Measurements from ENCODE around the gene FKBP6.

FKBP6 gene

GRCh38 chr7:73369622-73370021 lies 41.7 kb downstream of the FKBP6 start:
- no peak for TF ChIP-seq REST (IDR thresholded peaks at IDR 0.05; ENCODE audit: insufficient read depth in 1 of 2, low read depth in 2 of 2, low read length in 2 of 2)
- no peak for TF ChIP-seq FOXP2 (optimal IDR thresholded peaks at IDR 0.05; ENCODE audit: borderline replicate concordance, extremely low read depth, extremely low read length, insufficient read depth)
- TF ChIP-seq SIN3A (IDR thresholded peaks at IDR 0.05; ENCODE audit: borderline replicate concordance, insufficient read depth, low read length): no peak
- TF ChIP-seq TAF1 (IDR thresholded peaks at IDR 0.05; ENCODE audit: borderline replicate concordance, insufficient read depth, low read length): no peak
- no peak for TF ChIP-seq POLR2AphosphoS5 (IDR thresholded peaks at IDR 0.05; ENCODE audit: low read depth, low read length)

GRCh38 chr7:73373741-73374140 lies 45.8 kb downstream of the FKBP6 start:
- no peak for TF ChIP-seq POLR2AphosphoS5 (IDR thresholded peaks at IDR 0.05; ENCODE audit: low read depth, low read length)
- TF ChIP-seq FOXP2 (optimal IDR thresholded peaks at IDR 0.05; ENCODE audit: borderline replicate concordance, extremely low read depth, extremely low read length, insufficient read depth): no peak
- no peak for TF ChIP-seq TAF1 (IDR thresholded peaks at IDR 0.05; ENCODE audit: borderline replicate concordance, insufficient read depth, low read length)
- no peak for TF ChIP-seq SIN3A (IDR thresholded peaks at IDR 0.05; ENCODE audit: borderline replicate concordance, insufficient read depth, low read length)
- TF ChIP-seq REST (IDR thresholded peaks at IDR 0.05; ENCODE audit: insufficient read depth in 1 of 2, low read depth in 2 of 2, low read length in 2 of 2): no peak

- TF ChIP-seq SIN3A (IDR thresholded peaks at IDR 0.05; ENCODE audit: borderline replicate concordance, insufficient read depth, low read length) (no peak), TAF1 (IDR thresholded peaks at IDR 0.05; ENCODE audit: borderline replicate concordance, insufficient read depth, low read length) (no peak), FOXP2 (optimal IDR thresholded peaks at IDR 0.05; ENCODE audit: borderline replicate concordance, extremely low read depth, extremely low read length, insufficient read depth) (no peak), POLR2AphosphoS5 (IDR thresholded peaks at IDR 0.05; ENCODE audit: low read depth, low read length) (no peak), REST (IDR thresholded peaks at IDR 0.05; ENCODE audit: insufficient read depth in 1 of 2, low read depth in 2 of 2, low read length in 2 of 2) (no peak)
Observed at GRCh38 chr7:73376671-73377412, 48.9 kb downstream of the FKBP6 start.

- TF ChIP-seq POLR2AphosphoS5 (IDR thresholded peaks at IDR 0.05; ENCODE audit: low read depth, low read length) (no peak), SIN3A (IDR thresholded peaks at IDR 0.05; ENCODE audit: borderline replicate concordance, insufficient read depth, low read length) (no peak), TAF1 (IDR thresholded peaks at IDR 0.05; ENCODE audit: borderline replicate concordance, insufficient read depth, low read length) (no peak), REST (IDR thresholded peaks at IDR 0.05; ENCODE audit: insufficient read depth in 1 of 2, low read depth in 2 of 2, low read length in 2 of 2) (no peak), FOXP2 (optimal IDR thresholded peaks at IDR 0.05; ENCODE audit: borderline replicate concordance, extremely low read depth, extremely low read length, insufficient read depth) (no peak)
Observed at GRCh38 chr7:73382934-73383503, 55.1 kb downstream of the FKBP6 start.
